Measurements from ENCODE around the gene CLDN15.

- TF ChIP-seq CTCF (IDR thresholded peaks at IDR 0.05 in 8 of 11, conservative IDR thresholded peaks at IDR 0.05 in 3 of 11): no peak
- TF ChIP-seq POLR2AphosphoS5 (IDR thresholded peaks at IDR 0.05): peak in 2 of 3 donors; percentile 13 to 45
- no peak for TF ChIP-seq POLR2A (IDR thresholded peaks at IDR 0.05)
Observed at GRCh38 chr7:101201695-101202602, 35.7 kb downstream of the CLDN15 start.

All from spleen (tissue), 7 donors.